ENCODE measurements around the gene PIH1D2.
A peak's percentile ranks its signal among the peaks of the same experiment; 100 is the strongest.

DNA sequence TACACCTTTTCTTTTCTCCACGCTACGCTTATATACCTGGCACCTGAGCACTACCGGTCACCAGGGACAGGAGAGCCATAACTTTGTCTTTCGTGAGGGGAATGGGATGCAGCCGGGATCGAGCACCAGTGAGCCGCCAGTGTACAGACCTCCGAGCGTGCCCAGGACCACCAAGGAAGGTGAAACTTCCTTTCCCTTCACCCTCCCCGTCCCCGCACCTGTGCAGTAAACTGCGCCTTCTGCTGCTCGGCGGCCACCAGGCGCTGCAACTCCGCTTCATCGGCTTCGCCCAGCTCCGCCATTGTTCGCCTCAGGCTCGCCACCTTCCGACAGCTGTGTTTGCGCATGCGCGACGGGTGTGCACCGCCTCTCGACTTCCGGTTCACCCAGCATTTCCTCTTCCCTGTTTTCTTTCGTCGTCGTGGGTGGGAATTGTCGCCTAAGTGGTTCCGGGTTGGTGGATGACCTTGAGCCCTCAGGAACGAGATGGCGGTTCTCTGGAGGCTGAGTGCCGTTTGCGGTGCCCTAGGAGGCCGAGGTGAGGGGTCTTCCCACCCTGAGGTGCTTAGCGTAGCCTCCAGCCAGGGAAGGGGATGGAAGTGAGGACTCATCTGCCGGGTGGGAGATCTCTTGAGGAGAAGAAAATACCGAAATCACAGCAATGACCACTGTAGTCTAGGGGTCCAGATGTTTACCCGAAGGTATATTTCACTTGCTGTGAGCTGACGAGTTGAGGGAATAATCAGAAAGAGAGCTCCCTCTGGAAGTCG lies 12.8 kb upstream of the PIH1D2 start, which contains the start of the genes SDHD and TIMM8B:
- TF ChIP-seq, protein P1, sequence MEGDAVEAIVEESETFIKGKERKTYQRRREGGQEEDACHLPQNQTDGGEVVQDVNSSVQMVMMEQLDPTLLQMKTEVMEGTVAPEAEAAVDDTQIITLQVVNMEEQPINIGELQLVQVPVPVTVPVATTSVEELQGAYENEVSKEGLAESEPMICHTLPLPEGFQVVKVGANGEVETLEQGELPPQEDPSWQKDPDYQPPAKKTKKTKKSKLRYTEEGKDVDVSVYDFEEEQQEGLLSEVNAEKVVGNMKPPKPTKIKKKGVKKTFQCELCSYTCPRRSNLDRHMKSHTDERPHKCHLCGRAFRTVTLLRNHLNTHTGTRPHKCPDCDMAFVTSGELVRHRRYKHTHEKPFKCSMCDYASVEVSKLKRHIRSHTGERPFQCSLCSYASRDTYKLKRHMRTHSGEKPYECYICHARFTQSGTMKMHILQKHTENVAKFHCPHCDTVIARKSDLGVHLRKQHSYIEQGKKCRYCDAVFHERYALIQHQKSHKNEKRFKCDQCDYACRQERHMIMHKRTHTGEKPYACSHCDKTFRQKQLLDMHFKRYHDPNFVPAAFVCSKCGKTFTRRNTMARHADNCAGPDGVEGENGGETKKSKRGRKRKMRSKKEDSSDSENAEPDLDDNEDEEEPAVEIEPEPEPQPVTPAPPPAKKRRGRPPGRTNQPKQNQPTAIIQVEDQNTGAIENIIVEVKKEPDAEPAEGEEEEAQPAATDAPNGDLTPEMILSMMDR (conservative IDR thresholded peaks at IDR 0.05 in 1 of 2, IDR thresholded peaks at IDR 0.05 in 1 of 2; ENCODE audit: low read depth in 1 of 2, low read length in 2 of 2), result peak in 1 of 2 donors; percentile 41
- TF ChIP-seq EZH2 (IDR thresholded peaks at IDR 0.05; ENCODE audit: low read length, missing control alignments), result no peak
